ENCODE results near the gene ARID3C.

ARID3C gene

DNA sequence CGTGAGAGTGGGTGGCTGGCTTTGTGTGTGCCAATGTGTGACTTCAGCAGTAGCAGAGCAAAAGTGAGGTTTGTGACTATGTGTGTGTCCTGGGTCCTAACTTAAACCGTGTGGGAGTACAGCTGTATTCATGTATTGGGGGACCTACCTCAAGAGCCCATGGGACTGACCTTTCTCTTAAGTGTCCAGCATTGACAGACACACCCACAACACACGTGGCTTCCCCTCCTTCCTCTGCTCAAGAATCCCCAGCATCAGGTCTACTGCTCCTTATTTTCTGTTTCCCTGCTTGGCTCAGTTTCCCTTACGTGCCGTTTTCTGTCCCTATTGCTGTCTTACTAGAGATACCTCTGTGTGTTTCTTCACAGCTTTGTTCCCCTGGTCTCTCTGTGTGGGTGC is 23.7 kb upstream of the ARID3C start:
- TF ChIP-seq, protein P1, sequence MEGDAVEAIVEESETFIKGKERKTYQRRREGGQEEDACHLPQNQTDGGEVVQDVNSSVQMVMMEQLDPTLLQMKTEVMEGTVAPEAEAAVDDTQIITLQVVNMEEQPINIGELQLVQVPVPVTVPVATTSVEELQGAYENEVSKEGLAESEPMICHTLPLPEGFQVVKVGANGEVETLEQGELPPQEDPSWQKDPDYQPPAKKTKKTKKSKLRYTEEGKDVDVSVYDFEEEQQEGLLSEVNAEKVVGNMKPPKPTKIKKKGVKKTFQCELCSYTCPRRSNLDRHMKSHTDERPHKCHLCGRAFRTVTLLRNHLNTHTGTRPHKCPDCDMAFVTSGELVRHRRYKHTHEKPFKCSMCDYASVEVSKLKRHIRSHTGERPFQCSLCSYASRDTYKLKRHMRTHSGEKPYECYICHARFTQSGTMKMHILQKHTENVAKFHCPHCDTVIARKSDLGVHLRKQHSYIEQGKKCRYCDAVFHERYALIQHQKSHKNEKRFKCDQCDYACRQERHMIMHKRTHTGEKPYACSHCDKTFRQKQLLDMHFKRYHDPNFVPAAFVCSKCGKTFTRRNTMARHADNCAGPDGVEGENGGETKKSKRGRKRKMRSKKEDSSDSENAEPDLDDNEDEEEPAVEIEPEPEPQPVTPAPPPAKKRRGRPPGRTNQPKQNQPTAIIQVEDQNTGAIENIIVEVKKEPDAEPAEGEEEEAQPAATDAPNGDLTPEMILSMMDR (IDR thresholded peaks at IDR 0.05; ENCODE audit: borderline replicate concordance, control extremely low read depth, extremely low read depth, insufficient read depth, missing control alignments): no peak
- DNase-seq (ENCODE audit: low spot score): no peak
- in situ Hi-C loops (cut with MboI; ENCODE audit: low sequenced_read_pairs, unreplicated experiment): no loop called here

DNA sequence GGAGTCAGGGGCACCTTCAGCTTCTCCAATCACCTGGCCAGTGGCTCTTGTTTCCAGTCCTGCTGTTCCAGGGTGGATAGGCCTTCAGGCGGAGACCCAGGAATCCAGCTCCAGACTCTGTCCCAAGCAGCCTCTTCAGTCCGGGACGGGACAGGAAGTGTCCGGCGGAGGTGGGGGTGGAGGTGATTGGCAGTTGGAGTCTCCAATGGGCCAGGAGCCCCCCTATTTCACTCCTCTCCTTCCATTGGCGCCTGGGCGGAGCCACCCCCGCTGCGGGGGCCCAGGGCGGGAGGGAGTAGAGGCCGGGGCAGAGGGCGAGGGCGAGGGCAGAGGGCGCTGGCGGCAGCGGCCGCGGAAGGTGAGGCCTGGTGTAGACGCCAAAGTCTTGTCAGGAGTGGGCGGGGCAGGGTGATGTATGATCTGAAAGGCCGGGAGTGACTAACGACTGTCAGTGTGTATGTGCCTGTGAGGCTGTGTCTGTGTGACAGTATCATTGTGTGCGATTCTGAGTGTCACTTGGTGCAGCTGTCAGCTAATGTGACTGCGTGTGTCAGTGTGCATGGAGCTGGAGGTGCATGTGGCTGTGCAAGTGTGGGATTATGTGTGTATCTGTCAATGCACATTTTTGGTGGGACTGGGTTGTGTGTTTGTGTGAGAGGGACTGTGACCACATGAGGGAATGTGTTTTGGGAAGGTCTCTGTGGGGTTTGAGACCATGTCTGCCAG is 23.2 kb upstream of the ARID3C start, which contains the start of gene IL11RA:
IL11RA (plus strand) TSS at position 310 of the 726 bp plus-strand sequence. CDS start 3,033 bp downstream, outside the sequence.
- no peak for DNase-seq (ENCODE audit: low spot score)
- TF ChIP-seq, protein P1 (IDR thresholded peaks at IDR 0.05; ENCODE audit: borderline replicate concordance, control extremely low read depth, extremely low read depth, insufficient read depth, missing control alignments): no peak
- in situ Hi-C loops (cut with MboI; ENCODE audit: low sequenced_read_pairs, unreplicated experiment): no loop called here

DNA sequence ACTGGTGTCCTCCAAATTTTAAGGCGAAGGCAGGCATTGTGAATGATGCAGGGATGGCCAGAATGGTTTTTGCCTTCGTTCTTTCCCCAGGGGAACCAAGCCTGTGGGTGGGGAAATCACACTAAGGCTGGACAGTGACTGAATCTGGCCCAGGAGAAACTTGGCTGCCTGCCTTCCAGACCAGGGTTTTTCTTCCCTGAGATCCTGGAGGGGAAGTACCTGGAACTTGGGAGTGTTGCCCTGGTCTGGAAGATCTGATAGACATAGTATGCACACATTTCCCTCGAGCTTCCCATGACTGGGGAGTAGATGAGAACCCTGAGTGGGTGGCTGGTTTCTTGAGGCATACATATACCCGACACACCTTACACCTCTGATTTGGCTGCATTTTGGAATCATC is 22.5 kb upstream of the ARID3C start:
- in situ Hi-C loops (cut with MboI; ENCODE audit: low sequenced_read_pairs, unreplicated experiment): no loop called here
- no peak for DNase-seq (ENCODE audit: low spot score)
- TF ChIP-seq, protein P1 (IDR thresholded peaks at IDR 0.05; ENCODE audit: borderline replicate concordance, control extremely low read depth, extremely low read depth, insufficient read depth, missing control alignments): no peak

DNA sequence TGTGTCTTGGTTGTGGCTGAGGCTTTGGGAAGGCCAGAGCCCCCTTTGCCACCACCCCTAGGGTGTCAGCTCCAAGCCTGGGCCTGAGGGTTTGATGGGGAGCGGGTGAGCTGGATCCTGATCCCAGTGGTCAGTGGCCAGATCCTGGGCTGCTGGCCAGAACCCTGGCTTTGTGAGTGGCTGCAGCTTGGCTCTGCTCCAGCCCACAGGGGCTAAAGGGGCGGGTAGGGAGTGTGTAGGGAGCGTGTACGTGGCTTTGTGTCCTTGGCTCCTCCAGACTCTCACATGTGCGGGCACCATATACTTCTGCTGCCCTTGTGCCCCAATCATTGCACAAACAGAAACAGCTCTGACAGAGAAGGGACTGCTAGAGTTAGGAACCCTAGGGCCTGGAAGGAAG is 21.9 kb upstream of the ARID3C start:
- no peak for DNase-seq (ENCODE audit: low spot score)
- TF ChIP-seq, protein P1 (IDR thresholded peaks at IDR 0.05; ENCODE audit: borderline replicate concordance, control extremely low read depth, extremely low read depth, insufficient read depth, missing control alignments): no peak
- in situ Hi-C loops (cut with MboI; ENCODE audit: low sequenced_read_pairs, unreplicated experiment): no loop called here

DNA sequence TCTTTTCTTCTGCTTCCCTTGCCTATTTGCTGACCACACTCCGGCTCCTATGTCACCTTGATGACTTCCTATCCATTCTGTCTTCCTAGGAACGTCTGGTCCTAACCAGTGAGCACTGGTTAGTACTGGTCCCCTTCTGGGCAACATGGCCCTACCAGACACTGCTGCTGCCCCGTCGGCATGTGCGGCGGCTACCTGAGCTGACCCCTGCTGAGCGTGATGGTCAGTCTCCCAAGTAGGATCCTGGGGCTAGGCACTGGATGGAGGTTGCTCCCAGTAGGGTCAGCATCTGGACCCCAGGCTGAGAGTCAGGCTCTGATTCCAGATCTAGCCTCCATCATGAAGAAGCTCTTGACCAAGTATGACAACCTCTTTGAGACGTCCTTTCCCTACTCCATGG is 19.8 kb upstream of the ARID3C start:
- in situ Hi-C loops (cut with MboI; ENCODE audit: low sequenced_read_pairs, unreplicated experiment): no loop called here
- DNase-seq (ENCODE audit: low spot score): no peak
- TF ChIP-seq, protein P1 (IDR thresholded peaks at IDR 0.05; ENCODE audit: borderline replicate concordance, control extremely low read depth, extremely low read depth, insufficient read depth, missing control alignments): no peak

DNA sequence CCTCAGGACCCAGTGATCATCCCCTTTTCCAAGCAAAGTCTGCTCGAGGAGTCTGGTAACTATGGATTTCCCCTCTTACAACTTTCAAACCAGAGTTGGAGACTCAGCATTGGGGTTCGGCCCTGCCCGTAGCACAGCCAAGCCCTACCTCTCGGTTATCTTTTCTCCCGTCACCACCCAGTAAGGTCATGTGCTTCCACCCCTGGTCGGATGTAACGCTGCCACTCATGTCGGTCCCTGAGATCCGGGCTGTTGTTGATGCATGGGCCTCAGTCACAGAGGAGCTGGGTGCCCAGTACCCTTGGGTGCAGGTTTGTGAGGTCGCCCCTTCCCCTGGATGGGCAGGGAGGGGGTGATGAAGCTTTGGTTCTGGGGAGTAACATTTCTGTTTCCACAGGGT is 18.8 kb upstream of the ARID3C start:
- DNase-seq (ENCODE audit: low spot score): no peak
- in situ Hi-C loops (cut with MboI; ENCODE audit: low sequenced_read_pairs, unreplicated experiment): no loop called here
- TF ChIP-seq, protein P1 (IDR thresholded peaks at IDR 0.05; ENCODE audit: borderline replicate concordance, control extremely low read depth, extremely low read depth, insufficient read depth, missing control alignments): no peak
